ENCODE results near the gene IMMP1L.

The IMMP1L gene, protein sequence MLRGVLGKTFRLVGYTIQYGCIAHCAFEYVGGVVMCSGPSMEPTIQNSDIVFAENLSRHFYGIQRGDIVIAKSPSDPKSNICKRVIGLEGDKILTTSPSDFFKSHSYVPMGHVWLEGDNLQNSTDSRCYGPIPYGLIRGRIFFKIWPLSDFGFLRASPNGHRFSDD

DNA sequence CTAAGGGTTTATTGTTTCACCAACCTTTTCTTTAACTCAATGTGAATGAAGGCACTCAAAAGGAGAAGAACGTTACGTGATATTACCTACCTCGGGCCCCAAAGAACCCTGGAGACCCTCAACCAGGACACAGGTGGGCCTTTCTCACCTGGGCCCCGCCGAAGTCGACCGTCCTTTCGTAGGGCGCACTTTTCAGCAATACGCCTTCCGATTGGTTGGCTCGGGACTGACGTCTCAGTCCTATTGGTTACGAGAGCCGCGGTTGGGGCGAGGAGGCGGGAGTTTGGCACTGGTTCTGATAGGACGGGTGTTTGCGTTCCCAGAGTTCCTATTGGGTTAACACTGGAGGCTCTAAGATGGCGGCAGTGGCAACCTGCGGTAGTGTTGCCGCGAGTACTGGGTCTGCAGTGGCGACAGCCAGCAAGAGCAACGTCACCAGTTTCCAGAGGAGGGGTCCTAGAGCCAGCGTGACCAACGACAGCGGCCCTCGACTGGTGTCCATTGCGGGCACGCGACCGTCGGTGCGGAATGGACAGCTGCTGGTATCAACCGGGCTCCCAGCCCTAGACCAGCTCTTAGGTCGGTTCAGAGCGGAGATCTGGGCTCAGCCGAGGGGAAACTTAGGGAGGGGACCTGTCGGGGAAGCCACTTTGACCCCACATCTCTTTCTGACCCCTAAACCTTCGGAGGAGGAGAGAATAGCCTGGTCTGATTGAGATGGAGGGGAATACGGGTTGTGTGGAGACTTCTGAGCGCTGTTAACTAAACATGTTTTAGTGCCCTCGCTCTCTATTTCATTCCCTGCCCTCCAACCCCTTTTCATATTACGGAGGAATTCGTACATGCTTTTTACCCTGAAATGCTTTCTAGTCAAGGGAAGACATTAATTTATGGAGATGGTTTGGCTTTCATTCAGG, at the start of gene IMMP1L, which contains the start of gene ELP4:
Gene IMMP1L (minus strand): TSS at position 194 of the 917 bp plus-strand sequence. CDS start 46,346 bp downstream, outside the sequence.
Gene ELP4 (plus strand): TSS at position 339 of the 917 bp plus-strand sequence. CDS start 18 bp downstream, at position 357.
- peak within 1 kb of the TSS; percentile 87 for H3K4me3 ChIP-seq (ENCODE audit: low read depth, low read length)
- DNase-seq (ENCODE audit: low read depth), result peak; percentile 93
- no peak for TF ChIP-seq CTCF (IDR thresholded peaks at IDR 0.05; ENCODE audit: low read depth, low read length, missing control alignments)
- in situ Hi-C loops (cut with HindIII; ENCODE audit: low sequenced_read_pairs), result loop anchor here (5.0 kb wide), 1 partner anchor 303 kb away; the partner anchor contains the start of gene PAX6

GRCh38 chr11:31558001-31558400, 48.6 kb upstream of the IMMP1L start:
- TF ChIP-seq CTCF (IDR thresholded peaks at IDR 0.05; ENCODE audit: low read depth, low read length, missing control alignments), result no peak
- H3K4me3 ChIP-seq (ENCODE audit: low read depth, low read length), result no peak overlapping the region
- peak; percentile 15 for DNase-seq (ENCODE audit: low read depth)
- in situ Hi-C loops (cut with HindIII; ENCODE audit: low sequenced_read_pairs), result no loop called here

- DNase-seq (ENCODE audit: low read depth), result no peak
- no peak overlapping the region for H3K4me3 ChIP-seq (ENCODE audit: low read depth, low read length)
- in situ Hi-C loops (cut with HindIII; ENCODE audit: low sequenced_read_pairs), result no loop called here
- TF ChIP-seq CTCF (IDR thresholded peaks at IDR 0.05; ENCODE audit: low read depth, low read length, missing control alignments), result no peak
Observed at GRCh38 chr11:31555938-31556337, 46.5 kb upstream of the IMMP1L start.

DNA sequence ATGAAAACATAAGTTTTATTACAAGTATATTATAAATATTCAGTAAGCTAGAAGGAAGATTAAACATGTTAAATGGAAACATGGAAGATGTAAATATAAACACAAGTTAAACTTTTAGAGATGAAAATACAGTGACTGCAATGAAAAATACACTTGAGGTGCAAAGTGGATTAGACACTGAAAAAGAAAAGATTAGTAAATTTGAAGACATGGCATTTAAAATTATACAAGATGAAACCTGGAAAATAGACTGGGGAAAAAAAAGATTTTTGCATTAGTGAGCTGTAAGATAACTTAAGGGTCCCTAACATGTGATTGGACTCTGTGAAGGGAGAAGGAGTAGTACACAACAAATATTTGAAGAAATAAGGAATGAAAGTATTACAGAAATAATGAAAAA, 33.4 kb upstream of the IMMP1L start:
- no peak for TF ChIP-seq CTCF (IDR thresholded peaks at IDR 0.05; ENCODE audit: low read depth, low read length, missing control alignments)
- no peak for DNase-seq (ENCODE audit: low read depth)
- no peak overlapping the region for H3K4me3 ChIP-seq (ENCODE audit: low read depth, low read length)
- in situ Hi-C loops (cut with HindIII; ENCODE audit: low sequenced_read_pairs), result no loop called here

- DNase-seq (ENCODE audit: low read depth), result no peak
- H3K4me3 ChIP-seq (ENCODE audit: low read depth, low read length), result no peak overlapping the region
- no peak for TF ChIP-seq CTCF (IDR thresholded peaks at IDR 0.05; ENCODE audit: low read depth, low read length, missing control alignments)
- in situ Hi-C loops (cut with HindIII; ENCODE audit: low sequenced_read_pairs), result no loop called here
Observed at GRCh38 chr11:31535479-31535878, 26.1 kb upstream of the IMMP1L start.

DNA sequence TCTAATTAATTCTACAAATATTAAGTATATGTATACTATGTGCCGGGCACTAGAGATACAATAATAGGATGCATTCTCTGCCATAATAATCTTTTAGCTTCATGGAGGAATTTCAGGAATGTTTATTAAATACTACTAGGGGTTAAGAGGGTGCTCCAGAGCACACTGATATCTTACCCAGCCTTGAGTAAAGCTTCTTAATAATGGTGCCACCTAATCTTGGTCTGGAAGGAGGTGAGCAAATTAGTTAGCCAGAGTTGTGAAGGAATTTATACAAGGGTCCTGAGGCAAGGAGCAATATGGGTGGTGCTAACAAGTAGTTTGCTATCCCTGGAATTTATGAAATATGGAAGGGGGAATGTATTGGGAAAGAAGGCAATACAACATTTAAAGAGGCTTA, 21.9 kb upstream of the IMMP1L start:
- H3K4me3 ChIP-seq (ENCODE audit: low read depth, low read length), result no peak overlapping the region
- in situ Hi-C loops (cut with HindIII; ENCODE audit: low sequenced_read_pairs), result no loop called here
- no peak for DNase-seq (ENCODE audit: low read depth)
- TF ChIP-seq CTCF (IDR thresholded peaks at IDR 0.05; ENCODE audit: low read depth, low read length, missing control alignments), result no peak

Data from astrocyte of the cerebellum (primary cell).